Erythroblast (primary cell): Measurements from ENCODE around the gene CACNA1B.
A peak's percentile ranks its signal among the peaks of the same experiment; 100 is the strongest.
"Not testable (repeated sequence)": the region's sequence is repeated elsewhere in the genome, so short reads cannot be mapped to it uniquely, and the experiment has no call there.

Experiments used
- DNase-seq, 2 experiments: peaks; one replicate each; lab custom pipeline; 2025; lab: John Stamatoyannopoulos, UW
- GATA1 ChIP-seq: IDR thresholded peaks from 2 replicates; pipeline ENCODE4 v1.6.1; 2011; ENCODE audit warnings: low read depth, mild to moderate bottlenecking, control low read depth, low read length, moderate library complexity
- POLR2A ChIP-seq: IDR thresholded peaks from 2 replicates; pipeline ENCODE4 v1.6.1; 2011; ENCODE audit warnings: mild to moderate bottlenecking, low read length

CACNA1B gene

DNA sequence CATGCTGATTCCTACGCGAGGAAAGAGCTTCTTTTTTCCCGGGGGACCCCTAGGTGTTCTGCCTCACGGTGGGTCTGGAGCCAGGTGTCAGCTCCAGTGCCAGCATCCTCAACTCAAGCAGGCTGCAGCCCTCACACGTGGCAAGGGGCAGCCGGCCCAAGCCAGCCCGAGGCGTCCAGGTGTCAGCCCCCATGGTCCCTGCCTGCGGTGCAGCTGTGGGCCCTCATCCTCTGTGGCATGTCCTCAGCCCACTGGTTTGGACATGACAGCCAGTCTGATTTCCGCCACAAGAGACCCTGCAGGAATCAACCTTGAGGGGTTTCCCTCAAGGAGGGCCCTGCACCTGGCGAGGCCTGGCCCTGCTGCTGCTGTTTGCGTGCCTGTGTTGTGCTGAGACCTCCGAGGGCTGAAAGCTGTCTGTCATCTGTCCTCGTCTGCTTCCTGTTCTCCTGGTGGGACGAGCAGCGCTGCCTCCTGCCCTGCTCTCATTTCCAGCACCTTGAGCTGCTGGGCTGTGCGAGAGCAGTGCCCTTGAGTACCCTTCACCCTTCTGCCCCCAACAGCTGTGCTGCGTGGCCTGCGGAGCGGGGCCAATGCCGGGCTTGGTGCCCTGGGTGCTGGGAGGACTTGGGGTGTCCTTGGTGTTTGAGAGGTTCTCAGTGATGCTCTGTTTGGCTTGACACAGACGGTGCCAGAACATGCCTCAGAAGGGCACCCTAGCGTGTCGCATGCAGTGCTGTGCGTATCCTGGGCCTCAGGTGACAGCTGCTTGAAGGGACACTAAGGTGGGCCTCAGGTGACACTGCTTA, 137.6 kb downstream of the CACNA1B start:
- DNase-seq, result no peak
- TF ChIP-seq GATA1 (no peak), POLR2A (no peak)

DNA sequence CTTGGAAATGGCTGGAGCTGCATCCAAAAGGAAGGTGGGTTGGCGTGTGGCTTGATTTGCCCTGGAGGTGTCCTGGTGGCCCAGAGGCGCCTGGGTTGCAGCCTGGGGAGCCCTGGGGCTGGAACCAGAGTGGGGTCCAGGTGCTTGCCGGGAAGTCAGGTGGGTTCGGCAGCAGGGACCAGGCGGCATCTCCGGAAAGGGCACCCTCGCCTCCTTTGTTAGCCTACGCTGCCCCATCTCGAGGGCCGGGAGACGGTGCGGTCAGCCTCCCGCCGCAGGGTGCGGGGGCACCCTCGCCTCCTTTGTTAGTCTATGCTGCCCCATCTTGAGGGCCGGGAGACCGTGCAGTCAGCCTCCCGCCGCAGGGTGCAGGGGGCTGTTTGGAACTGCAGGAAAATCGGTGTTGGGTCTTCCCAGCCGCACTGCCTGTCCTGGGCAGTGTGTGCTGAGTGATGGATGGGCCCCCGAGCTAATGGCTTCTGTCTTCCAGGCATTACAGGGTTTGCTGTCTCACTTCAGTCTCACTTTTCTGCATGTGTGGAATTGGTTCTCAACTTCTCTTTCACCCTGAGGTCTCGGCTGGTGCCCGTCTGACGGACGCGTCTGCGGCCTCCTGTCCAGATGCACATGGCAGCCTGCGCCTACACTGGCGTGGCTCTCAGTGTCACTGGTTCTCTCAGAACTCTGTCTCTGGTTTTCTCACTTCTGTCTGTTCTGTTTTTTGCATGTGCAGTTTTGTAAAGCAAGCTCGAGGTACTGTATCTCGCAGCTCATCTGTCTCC, 139.0 kb downstream of the CACNA1B start:
- no peak for DNase-seq
- TF ChIP-seq POLR2A (no peak), GATA1 (no peak)

DNA sequence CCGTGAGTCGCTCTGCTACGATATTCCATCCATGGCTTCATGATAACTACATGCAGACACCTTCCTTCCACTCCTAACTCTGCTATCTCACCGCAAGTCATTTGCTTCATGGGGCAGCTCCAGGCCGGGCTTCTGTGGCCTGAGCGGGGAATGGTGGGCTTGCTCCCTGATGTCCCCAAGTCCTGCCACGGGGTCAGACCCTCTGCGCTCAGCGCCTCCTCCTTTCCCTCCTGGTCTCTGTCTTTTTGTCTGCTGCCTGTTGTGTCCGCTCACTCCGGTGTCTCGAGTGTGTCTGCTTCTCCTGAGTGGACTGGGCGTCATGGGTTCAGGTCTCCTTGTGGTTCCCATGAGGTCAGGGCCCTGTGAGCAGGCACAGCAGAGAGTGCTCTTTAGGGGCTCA, 139.6 kb downstream of the CACNA1B start:
- DNase-seq, result no peak
- TF ChIP-seq POLR2A, result no peak
- TF ChIP-seq GATA1, result no peak

DNA sequence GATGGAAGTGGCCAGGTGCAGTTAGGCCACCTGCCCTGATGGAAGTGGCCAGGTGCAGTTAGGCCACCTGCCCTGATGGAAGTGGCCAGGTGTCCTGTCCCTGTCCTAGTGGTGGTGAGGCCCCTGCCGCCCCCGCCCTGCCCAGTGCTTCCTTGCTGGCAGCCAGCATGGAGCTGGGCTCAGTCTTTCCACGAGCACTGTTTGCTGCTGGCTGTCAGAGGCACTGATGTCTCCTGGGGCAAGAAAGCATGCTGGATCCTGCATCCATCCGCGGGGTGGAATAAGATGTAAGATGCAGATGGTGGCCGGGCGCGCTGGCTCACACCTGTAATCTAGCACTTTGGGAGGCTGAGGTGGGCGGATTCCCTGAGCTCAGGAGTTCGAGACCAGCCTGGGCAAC, 141.9 kb downstream of the CACNA1B start:
- not testable (repeated sequence) for DNase-seq

DNA sequence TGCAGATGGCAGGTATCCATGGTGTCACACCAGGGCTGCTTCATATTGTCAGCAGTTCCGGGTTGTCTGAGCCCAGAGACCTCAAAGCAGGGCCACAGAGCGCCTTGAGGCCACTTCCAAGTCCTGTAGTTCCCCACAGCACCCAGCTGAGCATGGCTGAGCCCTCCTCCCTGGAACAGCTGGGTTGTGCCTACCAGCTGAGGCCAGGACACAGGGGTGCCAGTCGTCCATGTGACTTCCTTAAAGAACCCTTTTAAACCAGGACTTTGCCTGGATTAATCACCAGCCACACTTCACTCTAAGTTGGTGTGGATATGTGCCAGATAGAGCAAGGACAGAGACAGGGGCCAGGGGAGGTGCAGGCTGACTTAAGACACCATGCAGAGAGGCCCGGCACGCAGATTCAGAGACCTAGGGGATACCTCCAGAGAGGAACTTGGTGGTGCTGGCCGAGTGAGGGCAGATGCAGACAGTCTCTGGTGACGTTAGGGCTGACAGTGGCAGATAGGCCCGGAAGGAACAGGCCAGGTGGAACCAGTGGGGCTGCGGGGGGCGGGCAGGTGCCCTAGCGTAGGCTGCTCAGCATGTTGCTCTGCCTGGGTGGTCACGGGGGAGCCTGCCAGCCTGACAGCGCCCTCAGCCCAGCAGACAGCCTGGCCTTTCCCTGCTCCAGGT, 142.7 kb downstream of the CACNA1B start:
- TF ChIP-seq POLR2A (no peak), GATA1 (no peak)
- DNase-seq, result no peak

DNA sequence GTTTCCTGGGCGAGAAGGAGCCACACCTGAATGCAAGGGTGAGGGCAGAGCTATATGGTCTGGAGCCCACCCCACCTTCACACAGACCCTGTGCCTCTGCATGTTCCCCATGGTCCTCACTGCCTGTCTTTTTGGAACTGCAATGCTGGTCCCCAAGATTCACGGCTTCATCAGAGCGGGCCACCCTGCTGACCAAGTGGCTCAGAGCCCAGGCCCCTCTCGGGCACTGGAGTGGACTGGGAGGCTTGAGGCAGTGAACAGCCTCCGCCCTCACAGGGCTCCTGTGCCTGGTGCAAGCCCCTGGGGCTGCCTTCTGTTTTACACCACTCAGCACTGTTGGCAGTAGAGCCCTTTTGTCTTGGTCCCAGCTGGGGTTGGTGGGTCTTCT, 143.2 kb downstream of the CACNA1B start:
- DNase-seq, result no peak

DNA sequence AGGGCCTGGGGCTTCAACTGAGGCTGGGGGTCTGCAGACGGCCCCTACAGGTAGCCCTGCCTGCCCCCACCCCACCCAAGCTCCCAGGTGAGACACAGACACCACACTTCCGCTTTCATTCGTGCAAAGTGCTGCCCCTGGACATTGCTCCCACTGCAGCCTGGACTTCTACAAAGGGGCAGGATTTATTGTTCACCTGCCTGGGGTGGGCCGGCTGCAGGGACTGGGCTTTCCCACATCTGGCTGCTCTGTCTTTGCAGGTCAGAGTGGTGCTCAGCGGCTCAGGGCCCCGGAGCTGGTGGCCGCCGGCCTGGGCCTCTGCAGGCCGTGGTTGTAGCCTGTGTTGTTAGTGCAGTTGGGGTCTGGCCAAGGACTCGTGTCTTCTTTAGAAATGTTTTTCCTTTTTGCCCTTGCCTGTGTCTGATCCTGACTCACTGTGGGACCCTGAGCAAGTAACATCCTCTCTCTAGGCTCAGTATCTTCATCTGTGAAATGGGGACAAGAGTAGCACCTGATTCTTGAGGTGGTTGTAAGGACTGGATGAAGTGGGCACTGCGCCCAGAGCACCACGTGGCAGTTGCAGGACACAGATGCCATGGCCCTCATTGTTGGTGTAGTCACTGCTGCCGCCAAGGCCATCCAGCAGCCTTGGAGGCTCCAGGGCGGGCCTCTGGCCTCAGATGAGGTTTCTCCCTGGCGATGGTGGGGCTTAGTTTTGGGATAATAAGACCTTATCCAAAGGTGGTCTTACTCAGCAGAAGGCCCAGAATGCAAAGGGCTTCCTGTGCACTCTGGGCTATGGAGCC, 143.9 kb downstream of the CACNA1B start:
- no peak for DNase-seq
- TF ChIP-seq POLR2A (no peak), GATA1 (no peak)

More for the DNA sequence above, 143.2 kb downstream of the CACNA1B start:
- no peak for TF ChIP-seq POLR2A
- no peak for TF ChIP-seq GATA1

DNA sequence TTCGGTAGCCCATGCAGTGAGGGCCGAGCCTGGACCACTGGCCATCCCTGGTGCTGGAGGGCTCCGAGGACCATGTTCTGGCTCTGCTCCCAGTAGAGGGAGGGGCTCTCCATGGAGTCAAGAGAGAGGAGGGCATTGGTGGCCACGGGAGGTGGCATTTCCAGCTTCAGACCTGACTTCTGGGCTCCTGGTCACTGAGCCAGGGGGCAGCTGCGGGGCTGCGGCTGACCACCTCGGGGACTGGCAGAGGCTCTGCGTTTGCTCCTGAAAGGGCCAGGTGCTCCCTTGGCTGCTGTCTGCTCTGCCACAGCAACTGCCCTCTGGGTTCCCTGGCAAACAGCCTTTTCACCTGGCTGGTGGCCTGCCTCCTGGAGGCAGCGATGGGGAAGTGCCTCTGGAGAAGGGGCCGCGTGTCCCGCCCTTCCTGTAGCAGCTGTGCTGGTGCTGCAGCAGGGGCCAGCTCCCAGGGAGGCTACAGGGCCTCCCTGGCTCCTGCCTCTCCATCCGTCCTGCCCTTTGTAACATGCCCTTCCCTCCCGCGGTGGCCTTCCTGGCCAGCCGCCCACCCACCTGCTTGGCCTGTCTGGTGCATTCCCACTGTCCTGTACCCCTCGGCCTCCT, 144.6 kb downstream of the CACNA1B start:
- peak; percentile 19 to 34 for DNase-seq
- TF ChIP-seq GATA1 (no peak), POLR2A (no peak)

DNA sequence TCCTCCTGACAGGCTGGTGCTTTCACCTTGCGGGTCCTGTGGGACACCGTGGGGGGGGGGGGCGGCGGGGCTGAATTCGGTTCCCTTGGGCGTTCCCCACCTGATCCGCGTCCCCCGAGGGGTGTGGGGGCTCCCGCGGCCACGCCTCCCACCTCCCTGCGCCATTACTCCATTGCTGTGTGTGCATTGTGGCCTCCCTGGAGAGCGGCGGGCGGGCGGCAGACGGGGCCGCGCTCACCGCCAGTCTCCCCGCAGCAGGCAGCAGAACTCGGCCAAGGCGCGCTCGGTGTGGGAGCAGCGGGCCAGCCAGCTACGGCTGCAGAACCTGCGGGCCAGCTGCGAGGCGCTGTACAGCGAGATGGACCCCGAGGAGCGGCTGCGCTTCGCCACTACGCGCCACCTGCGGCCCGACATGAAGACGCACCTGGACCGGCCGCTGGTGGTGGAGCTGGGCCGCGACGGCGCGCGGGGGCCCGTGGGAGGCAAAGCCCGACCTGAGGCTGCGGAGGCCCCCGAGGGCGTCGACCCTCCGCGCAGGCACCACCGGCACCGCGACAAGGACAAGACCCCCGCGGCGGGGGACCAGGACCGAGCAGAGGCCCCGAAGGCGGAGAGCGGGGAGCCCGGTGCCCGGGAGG, 145.3 kb downstream of the CACNA1B start:
- TF ChIP-seq POLR2A (no peak), GATA1 (no peak)
- DNase-seq, result no peak

DNA sequence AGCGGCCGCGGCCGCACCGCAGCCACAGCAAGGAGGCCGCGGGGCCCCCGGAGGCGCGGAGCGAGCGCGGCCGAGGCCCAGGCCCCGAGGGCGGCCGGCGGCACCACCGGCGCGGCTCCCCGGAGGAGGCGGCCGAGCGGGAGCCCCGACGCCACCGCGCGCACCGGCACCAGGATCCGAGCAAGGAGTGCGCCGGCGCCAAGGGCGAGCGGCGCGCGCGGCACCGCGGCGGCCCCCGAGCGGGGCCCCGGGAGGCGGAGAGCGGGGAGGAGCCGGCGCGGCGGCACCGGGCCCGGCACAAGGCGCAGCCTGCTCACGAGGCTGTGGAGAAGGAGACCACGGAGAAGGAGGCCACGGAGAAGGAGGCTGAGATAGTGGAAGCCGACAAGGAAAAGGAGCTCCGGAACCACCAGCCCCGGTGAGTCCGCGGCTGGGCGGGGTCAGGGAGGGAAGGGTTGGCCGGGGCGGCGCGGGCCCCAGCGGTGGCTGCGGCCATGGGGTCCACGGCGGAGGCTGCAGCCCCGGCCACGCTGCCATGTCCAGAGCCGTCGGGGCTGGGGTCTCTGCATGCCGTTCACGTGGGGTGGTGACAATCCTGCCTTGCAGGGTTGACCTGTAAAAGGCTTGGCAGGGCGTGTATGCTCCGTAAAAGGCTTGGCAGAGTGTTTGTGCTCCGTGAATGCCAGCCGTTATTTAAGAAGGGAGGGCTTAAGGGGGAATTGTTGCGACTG, 146.0 kb downstream of the CACNA1B start:
- no peak for TF ChIP-seq POLR2A
- TF ChIP-seq GATA1, result no peak
- no peak for DNase-seq

DNA sequence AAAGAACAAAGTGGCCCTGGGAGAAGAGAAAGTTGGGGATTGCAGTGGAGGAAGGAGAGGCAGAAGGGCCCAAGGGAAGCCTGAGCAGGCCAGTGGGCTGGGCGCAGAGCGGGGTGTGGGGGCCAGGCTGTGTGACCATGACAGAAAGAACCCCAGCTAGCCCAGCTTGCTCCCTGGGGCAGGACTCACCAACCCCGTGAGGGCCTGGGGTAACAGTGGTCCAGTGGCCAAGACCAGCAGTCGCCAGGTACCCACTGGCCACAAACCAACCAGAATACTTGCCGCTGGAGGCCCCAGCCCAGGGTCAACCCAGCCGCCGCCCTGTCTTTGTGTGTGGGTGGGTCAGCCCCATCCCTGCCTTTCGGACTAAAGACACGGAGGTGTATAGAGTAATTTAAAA, 146.5 kb downstream of the CACNA1B start:
- TF ChIP-seq GATA1, result no peak
- TF ChIP-seq POLR2A, result no peak
- DNase-seq, result no peak

DNA sequence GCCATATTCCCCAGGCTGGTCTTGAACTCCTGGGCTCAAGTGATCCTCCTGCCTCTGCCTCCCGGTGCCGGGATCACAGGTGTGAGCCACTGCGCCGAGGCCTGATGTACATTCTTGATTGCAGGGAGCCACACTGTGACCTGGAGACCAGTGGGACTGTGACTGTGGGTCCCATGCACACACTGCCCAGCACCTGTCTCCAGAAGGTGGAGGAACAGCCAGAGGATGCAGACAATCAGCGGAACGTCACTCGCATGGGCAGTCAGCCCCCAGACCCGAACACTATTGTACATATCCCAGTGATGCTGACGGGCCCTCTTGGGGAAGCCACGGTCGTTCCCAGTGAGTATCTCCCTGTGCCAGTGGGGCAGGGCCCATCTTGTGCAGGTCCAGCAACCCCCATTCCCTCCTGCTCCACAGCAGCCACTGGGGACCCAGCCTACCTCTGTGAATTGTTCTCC, 147.3 kb downstream of the CACNA1B start:
- no peak for TF ChIP-seq GATA1
- TF ChIP-seq POLR2A, result no peak
- no peak for DNase-seq
